D341Med (cell line): ENCODE data around the gene RAB31.
"Not testable (repeated sequence)": the region's sequence is repeated elsewhere in the genome, so short reads cannot be mapped to it uniquely, and the experiment has no call there.

Source experiments
- DNase-seq: peaks from one replicate; pipeline ENCODE4 v3.0.0; 2012; ENCODE audit warnings: low spot score

Gene RAB31

GRCh38 chr18:9762526-9762925, 54.4 kb downstream of the RAB31 start:
- DNase-seq, result no peak

- DNase-seq, result no peak
These were observed 55.1 kb downstream of the RAB31 start for GRCh38 chr18:9763157-9763556.

- no peak for DNase-seq
These were observed 55.9 kb downstream of the RAB31 start for GRCh38 chr18:9764011-9764481.

- no peak for DNase-seq
These were observed 57.4 kb downstream of the RAB31 start for GRCh38 chr18:9765501-9765900.

GRCh38 chr18:9766076-9766481, 58.0 kb downstream of the RAB31 start:
- DNase-seq, result no peak

GRCh38 chr18:9766740-9767139, 58.6 kb downstream of the RAB31 start:
- no peak for DNase-seq

- DNase-seq, result not testable (repeated sequence)
These were observed 60.1 kb downstream of the RAB31 start for GRCh38 chr18:9768071-9768691.

- not testable (repeated sequence) for DNase-seq
These were observed 62.0 kb downstream of the RAB31 start for GRCh38 chr18:9770111-9770510.

GRCh38 chr18:9771261-9771976, 63.3 kb downstream of the RAB31 start:
- DNase-seq, result peak; percentile 93

GRCh38 chr18:9771977-9772660, 64.0 kb downstream of the RAB31 start:
- DNase-seq, result no peak

GRCh38 chr18:9772847-9773677, 65.0 kb downstream of the RAB31 start:
- DNase-seq, result no peak

GRCh38 chr18:9774150-9774549, 66.0 kb downstream of the RAB31 start:
- DNase-seq, result no peak

GRCh38 chr18:9775178-9775577, 67.1 kb downstream of the RAB31 start:
- no peak for DNase-seq

GRCh38 chr18:9779630-9780029, 71.5 kb downstream of the RAB31 start:
- DNase-seq, result no peak

GRCh38 chr18:9782073-9782857, 74.2 kb downstream of the RAB31 start:
- DNase-seq, result no peak

GRCh38 chr18:9786631-9787030, 78.5 kb downstream of the RAB31 start:
- no peak for DNase-seq

GRCh38 chr18:9787036-9787435, 78.9 kb downstream of the RAB31 start:
- DNase-seq, result no peak

GRCh38 chr18:9787712-9788111, 79.6 kb downstream of the RAB31 start:
- no peak for DNase-seq

GRCh38 chr18:9788140-9788539, 80.0 kb downstream of the RAB31 start:
- DNase-seq, result no peak

GRCh38 chr18:9788860-9789259, 80.8 kb downstream of the RAB31 start:
- no peak for DNase-seq

- no peak for DNase-seq
These were observed 82.2 kb downstream of the RAB31 start for GRCh38 chr18:9790261-9790660.
